Measurements from ENCODE around the gene ADGRL3.

The ADGRL3 gene

DNA sequence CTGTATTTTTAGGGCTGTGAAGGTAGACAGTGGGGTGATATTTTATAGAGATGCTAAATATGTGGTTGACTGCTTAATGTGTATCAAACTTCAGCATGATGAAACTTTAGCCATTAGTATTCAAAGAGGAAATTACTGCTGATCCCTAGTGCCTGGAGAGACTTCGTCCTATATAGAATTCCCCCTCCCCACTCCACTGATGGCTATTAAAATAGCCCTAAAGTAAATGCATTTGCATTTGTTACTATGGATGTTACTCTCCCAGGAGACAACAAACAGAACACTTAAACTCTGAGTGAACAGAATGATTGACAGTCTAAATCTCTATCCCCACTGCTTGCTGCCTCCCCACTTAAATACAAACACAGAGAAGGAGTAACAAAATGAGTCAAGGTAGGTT lies 39.1 kb downstream of the ADGRL3 start:
- no peak for TF ChIP-seq CTCF (IDR thresholded peaks at IDR 0.05; ENCODE audit: insufficient read depth, low read depth, low read length, missing control alignments)
- no peak for DNase-seq (ENCODE audit: low read depth)
- H3K4me3 ChIP-seq (ENCODE audit: low read depth, low read length): no peak overlapping the region

GRCh38 chr4:61243962-61244361 lies 43.8 kb downstream of the ADGRL3 start:
- no peak for DNase-seq (ENCODE audit: low read depth)
- no peak overlapping the region for H3K4me3 ChIP-seq (ENCODE audit: low read depth, low read length)
- TF ChIP-seq CTCF (IDR thresholded peaks at IDR 0.05; ENCODE audit: insufficient read depth, low read depth, low read length, missing control alignments): no peak

DNA sequence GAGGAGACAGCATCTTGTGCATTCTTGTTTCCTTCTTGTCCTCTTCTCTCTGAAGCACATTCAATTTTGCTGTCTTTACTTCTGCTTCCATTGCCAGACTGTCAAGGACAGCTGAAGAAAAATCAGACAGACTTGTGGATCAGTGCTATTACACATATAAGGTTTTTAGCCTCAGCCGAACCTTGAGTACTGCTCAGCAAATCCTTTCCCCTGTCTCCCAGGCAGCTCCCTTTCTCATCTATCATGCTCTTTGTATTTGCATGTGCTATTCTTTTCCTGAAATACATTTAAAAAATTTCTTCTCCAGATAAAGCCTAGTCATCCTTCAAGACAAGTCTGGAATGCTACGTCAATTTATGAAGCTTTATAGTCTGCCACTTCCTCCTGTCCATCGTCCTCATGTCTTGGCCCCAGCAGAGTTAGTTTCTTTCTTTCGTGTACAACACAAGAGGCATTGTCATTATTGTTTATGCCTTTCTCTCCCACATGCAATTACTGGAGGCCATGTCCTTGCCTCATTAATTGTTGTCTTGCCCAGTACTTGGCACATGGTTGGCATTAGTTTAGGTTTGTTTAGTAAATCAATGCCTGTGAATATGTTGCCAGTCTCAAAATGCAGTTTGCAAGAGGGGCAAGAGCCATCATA lies 45.1 kb downstream of the ADGRL3 start:
- DNase-seq (ENCODE audit: low read depth): no peak

DNA sequence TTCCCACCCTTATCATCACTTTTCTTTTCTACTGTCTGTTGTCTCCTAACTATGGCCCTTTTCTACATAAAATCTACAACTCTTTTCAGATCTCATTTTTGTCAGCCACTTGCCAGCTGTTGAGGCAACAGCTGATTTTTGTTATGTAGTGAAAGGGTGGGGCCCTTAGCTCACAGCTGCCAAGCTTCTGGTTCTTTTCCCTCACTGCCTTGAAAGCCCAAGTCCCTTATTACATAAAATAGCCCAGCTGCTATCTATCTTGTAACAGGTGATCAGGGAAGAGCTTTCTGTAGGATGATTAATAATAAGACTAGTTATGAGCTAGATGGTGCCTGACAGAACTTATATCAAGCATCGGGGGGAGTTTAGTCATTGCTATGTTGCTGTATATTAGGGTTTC lies 45.9 kb downstream of the ADGRL3 start:
- no peak for TF ChIP-seq CTCF (IDR thresholded peaks at IDR 0.05; ENCODE audit: insufficient read depth, low read depth, low read length, missing control alignments)
- DNase-seq (ENCODE audit: low read depth): no peak
- no peak overlapping the region for H3K4me3 ChIP-seq (ENCODE audit: low read depth, low read length)

More for the DNA sequence above, 45.1 kb downstream of the ADGRL3 start:
- no peak overlapping the region for H3K4me3 ChIP-seq (ENCODE audit: low read depth, low read length)
- no peak for TF ChIP-seq CTCF (IDR thresholded peaks at IDR 0.05; ENCODE audit: insufficient read depth, low read depth, low read length, missing control alignments)

DNA sequence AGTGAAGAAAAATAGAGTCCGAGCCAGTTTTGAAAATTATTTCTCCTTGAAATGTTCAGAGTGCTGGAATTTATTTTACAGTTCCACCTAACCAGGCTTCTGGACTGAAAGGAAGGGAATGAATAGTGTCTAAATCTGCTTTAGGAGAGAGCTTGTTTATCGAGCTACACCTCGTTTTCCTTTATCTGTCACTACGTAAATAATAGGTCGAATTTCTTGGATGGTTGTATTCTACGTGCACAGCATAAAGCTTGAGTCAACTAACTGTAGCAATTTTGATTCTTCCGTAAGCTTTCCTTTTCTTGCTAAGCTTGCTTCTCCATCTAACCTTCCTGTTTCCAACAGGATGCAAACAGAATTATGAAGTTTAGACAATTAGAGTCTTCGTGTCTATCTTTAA lies 48.6 kb downstream of the ADGRL3 start:
- no peak for DNase-seq (ENCODE audit: low read depth)
- no peak for TF ChIP-seq CTCF (IDR thresholded peaks at IDR 0.05; ENCODE audit: insufficient read depth, low read depth, low read length, missing control alignments)
- no peak overlapping the region for H3K4me3 ChIP-seq (ENCODE audit: low read depth, low read length)

DNA sequence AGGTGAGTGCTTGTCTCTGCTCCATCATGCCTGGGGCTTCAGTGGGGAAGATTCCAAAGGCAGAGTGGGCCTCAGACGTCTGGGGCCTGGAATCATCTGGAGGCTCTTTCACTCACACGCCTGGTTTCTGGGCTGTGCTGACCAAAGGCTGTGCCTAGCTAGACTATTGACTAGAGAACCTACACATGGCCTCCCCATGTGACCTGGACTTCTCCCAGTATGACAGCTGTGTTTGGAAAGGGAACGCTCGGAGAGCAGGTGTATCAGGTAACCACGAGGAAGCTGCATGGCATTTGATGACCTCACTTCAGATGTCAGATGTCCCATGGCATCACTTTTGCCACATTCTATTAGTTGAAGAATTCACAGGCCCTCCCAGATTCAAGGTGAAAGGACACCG lies 51.0 kb downstream of the ADGRL3 start:
- H3K4me3 ChIP-seq (ENCODE audit: low read depth, low read length): no peak overlapping the region
- TF ChIP-seq CTCF (IDR thresholded peaks at IDR 0.05; ENCODE audit: insufficient read depth, low read depth, low read length, missing control alignments): no peak
- no peak for DNase-seq (ENCODE audit: low read depth)

DNA sequence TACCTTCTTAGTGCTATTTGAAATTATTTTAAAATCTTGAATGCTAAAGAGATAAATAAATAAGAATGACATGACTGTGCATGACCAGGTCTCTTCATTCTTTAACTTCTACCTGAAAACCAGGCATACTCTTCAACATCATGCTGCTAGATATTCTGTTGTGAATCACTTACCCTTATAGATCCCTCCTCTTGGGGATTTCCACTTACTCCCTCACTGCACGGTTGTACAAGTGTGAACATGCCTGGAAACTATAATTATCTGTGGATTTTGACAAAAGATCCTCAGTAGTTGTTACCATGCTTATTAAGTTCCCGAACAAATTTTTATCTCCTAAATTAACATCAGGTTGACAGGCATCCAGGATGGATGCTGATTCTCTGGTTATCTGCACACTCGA lies 54.3 kb downstream of the ADGRL3 start:
- DNase-seq (ENCODE audit: low read depth): peak; percentile 1
- no peak for TF ChIP-seq CTCF (IDR thresholded peaks at IDR 0.05; ENCODE audit: insufficient read depth, low read depth, low read length, missing control alignments)
- no peak overlapping the region for H3K4me3 ChIP-seq (ENCODE audit: low read depth, low read length)
